ENCODE data around the gene RPUSD1.
A peak's percentile ranks its signal among the peaks of the same experiment; 100 is the strongest.

RPUSD1 gene

DNA sequence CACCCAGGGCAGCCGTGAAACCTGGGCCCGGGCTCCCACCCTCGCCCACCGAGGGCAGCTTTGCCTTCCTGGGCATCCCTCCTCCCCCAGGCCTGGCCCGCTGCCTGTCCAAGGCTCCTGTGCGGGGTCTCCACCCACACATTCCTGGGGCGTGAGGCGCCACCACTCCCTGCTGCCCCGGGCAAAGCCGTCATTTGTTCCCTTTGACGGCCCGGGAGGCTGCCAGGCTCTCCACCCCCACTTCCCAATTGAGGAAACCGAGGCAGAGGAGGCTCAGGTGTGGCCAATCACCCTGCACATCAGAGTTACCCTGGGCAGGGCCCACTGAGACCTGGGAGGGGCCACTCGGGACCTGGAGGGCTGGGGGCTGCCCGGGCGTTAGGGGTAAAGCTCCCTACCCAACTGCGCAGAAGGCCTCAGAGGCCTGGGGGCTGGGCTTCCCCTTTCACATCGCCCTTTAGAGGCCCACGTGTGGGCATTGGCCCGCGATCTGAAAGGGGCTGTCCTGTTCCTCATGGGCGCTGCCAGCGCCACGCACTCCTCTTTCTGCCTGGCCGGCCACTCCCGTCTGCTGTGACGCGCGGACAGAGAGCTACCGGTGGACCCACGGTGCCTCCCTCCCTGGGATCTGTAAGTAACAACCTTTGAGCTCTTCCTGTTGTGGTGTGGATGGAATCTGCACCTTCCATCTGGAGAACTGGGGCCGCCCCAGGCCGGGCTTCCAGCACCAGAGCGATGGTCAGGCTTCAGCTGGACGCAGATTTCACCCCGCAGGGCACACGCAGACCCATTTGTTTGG lies 27.4 kb downstream of the RPUSD1 start, which contains the start of gene MSLN:
MSLN (plus strand) TSS at position 190 of the 799 bp plus-strand sequence. CDS start 1,947 bp downstream, outside the sequence.
- no peak within 1 kb of the TSS for H3K4ac ChIP-seq (ENCODE audit: low read depth in 1 of 2, low read length in 2 of 2)
- H3K79me1 ChIP-seq (replicated peaks; ENCODE audit: low read length, poor library complexity, severe bottlenecking) = no peaks in the 10 kb centered on the region
- H2BK5ac ChIP-seq (ENCODE audit: low read depth, low read length, poor library complexity, severe bottlenecking) = no peak within 1 kb of the TSS
- H3K4me1 ChIP-seq (ENCODE audit: control insufficient read depth, insufficient read depth, low read depth, low read length) = peaks cover 13% of the 10 kb centered on the region
- H3K9me3 ChIP-seq (ENCODE audit: control insufficient read depth, low read length) = peaks cover 5% of the 10 kb centered on the region
- H2BK12ac ChIP-seq (ENCODE audit: low read length in 2 of 2) = no peak within 1 kb of the TSS
- no peak within 1 kb of the TSS for H4K8ac ChIP-seq (ENCODE audit: low read length)
- no peak within 1 kb of the TSS for H3K9ac ChIP-seq (ENCODE audit: low read length)
- peaks cover 5 to 38% of the 10 kb centered on the region in 2 experiments for H3K27me3 ChIP-seq (ENCODE audit: control insufficient read depth in 1 of 2, insufficient read depth in 1 of 2, low read length in 2 of 2)
- H3K14ac ChIP-seq (ENCODE audit: low read length in 2 of 2) = no peak within 1 kb of the TSS
- H4K91ac ChIP-seq (ENCODE audit: low read length) = no peak within 1 kb of the TSS
- H2AFZ ChIP-seq (ENCODE audit: low read depth, low read length) = no peak within 1 kb of the TSS
- H3K4me2 ChIP-seq (ENCODE audit: low read length, poor library complexity, severe bottlenecking) = no peak within 1 kb of the TSS
- H3K18ac ChIP-seq (ENCODE audit: low read depth in 1 of 2, low read length in 2 of 2) = no peak within 1 kb of the TSS
- H3K36me3 ChIP-seq (ENCODE audit: control insufficient read depth in 1 of 2, insufficient read depth in 2 of 2, low read depth in 1 of 2, low read length in 2 of 2) = no peaks in the 10 kb centered on the region
- no peak for DNase-seq
- no peak within 1 kb of the TSS for H2AK5ac ChIP-seq (ENCODE audit: low read length, severe bottlenecking)
- H3K23ac ChIP-seq (ENCODE audit: low read length in 2 of 2) = no peak within 1 kb of the TSS
- no peak within 1 kb of the TSS for H2BK15ac ChIP-seq (ENCODE audit: low read depth, poor library complexity, severe bottlenecking)
- 87% methylated on average over 37 of the region's 37 CpGs for WGBS
- H3K4me3 ChIP-seq (ENCODE audit: insufficient read depth in 1 of 2, low read depth in 1 of 2, low read length in 2 of 2) = no peak within 1 kb of the TSS
- H2BK120ac ChIP-seq (ENCODE audit: low read depth, low read length) = no peak within 1 kb of the TSS
- no peak within 1 kb of the TSS for H3K27ac ChIP-seq (ENCODE audit: low read length, poor library complexity, severe bottlenecking)

DNA sequence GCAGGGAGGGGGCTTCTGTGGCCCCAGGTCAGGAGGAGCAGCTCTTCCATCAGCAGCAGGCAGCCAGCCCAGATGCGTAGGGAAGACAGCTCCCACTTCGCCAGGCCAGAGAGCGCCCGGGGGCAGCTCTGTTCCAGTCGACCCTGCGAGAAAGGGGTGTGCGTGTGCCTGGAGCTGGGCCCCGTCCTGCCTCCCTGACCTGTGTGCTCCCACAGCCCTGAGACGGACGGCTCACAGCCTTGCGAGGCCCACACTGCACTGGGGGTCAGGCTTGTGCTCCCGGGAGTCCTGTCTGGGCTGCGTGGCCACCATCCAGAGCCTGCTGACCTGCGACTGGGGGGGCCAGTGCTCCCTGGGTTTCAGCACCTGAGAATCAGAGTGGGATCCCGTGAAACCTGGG lies 28.1 kb downstream of the RPUSD1 start:
- Histone ChIP-seq H3K4me2 (ENCODE audit: low read length, poor library complexity, severe bottlenecking) (no peak overlapping the region), H3K4ac (ENCODE audit: low read depth in 1 of 2, low read length in 2 of 2) (no peak overlapping the region), H2BK15ac (ENCODE audit: low read depth, poor library complexity, severe bottlenecking) (no peak overlapping the region), H3K14ac (ENCODE audit: low read length in 2 of 2) (no peak overlapping the region), H3K27me3 (ENCODE audit: control insufficient read depth in 1 of 2, insufficient read depth in 1 of 2, low read length in 2 of 2) (peaks cover 5 to 37% of the 10 kb centered on the region in 2 experiments), H3K79me1 (replicated peaks; ENCODE audit: low read length, poor library complexity, severe bottlenecking) (no peaks in the 10 kb centered on the region), H3K4me1 (ENCODE audit: control insufficient read depth, insufficient read depth, low read depth, low read length) (peaks cover 11% of the 10 kb centered on the region), H3K9me3 (ENCODE audit: control insufficient read depth, low read length) (peaks cover 5% of the 10 kb centered on the region), H3K23ac (ENCODE audit: low read length in 2 of 2) (no peak overlapping the region), H3K18ac (ENCODE audit: low read depth in 1 of 2, low read length in 2 of 2) (no peak overlapping the region), H2BK5ac (ENCODE audit: low read depth, low read length, poor library complexity, severe bottlenecking) (no peak overlapping the region), H3K27ac (ENCODE audit: low read length, poor library complexity, severe bottlenecking) (no peak overlapping the region), H3K36me3 (ENCODE audit: control insufficient read depth in 1 of 2, insufficient read depth in 2 of 2, low read depth in 1 of 2, low read length in 2 of 2) (no peaks in the 10 kb centered on the region), H2AK5ac (ENCODE audit: low read length, severe bottlenecking) (no peak overlapping the region), H2BK12ac (ENCODE audit: low read length in 2 of 2) (no peak overlapping the region), H4K8ac (ENCODE audit: low read length) (no peak overlapping the region), H2BK120ac (ENCODE audit: low read depth, low read length) (no peak overlapping the region), H2AFZ (ENCODE audit: low read depth, low read length) (no peak overlapping the region), H3K9ac (ENCODE audit: low read length) (no peak overlapping the region), H3K4me3 (ENCODE audit: insufficient read depth in 1 of 2, low read depth in 1 of 2, low read length in 2 of 2) (no peak overlapping the region), H4K91ac (ENCODE audit: low read length) (no peak overlapping the region)
- 76% methylated on average over 15 of the region's 15 CpGs for WGBS
- DNase-seq = no peak

DNA sequence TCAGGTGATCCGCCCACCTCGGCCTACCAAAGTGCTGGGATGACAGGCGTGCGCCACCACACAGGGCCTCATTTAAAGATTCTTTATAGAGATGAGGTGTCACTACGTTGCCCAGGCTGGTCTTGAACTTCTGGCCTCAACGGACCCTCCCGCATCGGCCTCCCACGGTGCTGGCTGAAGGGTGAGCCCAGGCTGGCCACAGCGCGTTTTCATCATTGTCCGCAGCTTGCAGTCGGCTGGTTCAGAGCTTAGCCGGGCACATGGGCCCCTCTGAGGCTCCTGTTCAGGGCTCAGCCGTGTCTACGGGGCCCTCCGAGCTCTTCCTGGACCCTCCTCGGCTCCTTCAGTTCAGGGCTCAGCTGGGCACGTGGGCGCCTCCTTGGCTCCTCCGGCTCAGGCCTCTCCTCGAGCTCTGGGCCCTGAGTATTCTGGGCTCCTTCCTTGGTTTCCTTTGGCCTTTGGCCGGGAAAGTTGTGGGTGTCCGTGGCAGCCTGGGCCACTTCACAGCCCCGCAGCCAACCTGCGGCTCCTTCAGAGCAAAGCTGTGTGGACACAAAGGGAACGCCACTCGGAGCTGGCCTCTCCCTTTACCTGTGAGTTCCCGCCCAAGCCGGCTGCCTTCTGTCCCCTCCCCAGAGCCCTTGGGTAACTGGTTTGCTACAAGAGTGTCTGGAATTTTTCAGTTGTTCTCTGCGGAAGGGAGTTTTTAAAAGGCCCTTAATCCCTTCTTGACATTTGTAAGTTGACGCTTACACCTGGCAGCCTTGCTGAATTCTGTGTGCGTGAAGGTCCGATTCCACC lies 28.9 kb downstream of the RPUSD1 start:
- no peak for DNase-seq
- no peak overlapping the region for H2AK5ac ChIP-seq (ENCODE audit: low read length, severe bottlenecking)
- no peak overlapping the region for H3K9ac ChIP-seq (ENCODE audit: low read length)
- peaks cover 11% of the 10 kb centered on the region for H3K4me1 ChIP-seq (ENCODE audit: control insufficient read depth, insufficient read depth, low read depth, low read length)
- H4K91ac ChIP-seq (ENCODE audit: low read length) = no peak overlapping the region
- no peak overlapping the region for H3K23ac ChIP-seq (ENCODE audit: low read length in 2 of 2)
- no peaks in the 10 kb centered on the region for H3K36me3 ChIP-seq (ENCODE audit: control insufficient read depth in 1 of 2, insufficient read depth in 2 of 2, low read depth in 1 of 2, low read length in 2 of 2)
- H3K9me3 ChIP-seq (ENCODE audit: control insufficient read depth, low read length) = peaks cover 5% of the 10 kb centered on the region
- H2BK5ac ChIP-seq (ENCODE audit: low read depth, low read length, poor library complexity, severe bottlenecking) = no peak overlapping the region
- H3K79me1 ChIP-seq (replicated peaks; ENCODE audit: low read length, poor library complexity, severe bottlenecking) = no peaks in the 10 kb centered on the region
- WGBS = 91% methylated on average over 34 of the region's 34 CpGs
- no peak overlapping the region for H3K14ac ChIP-seq (ENCODE audit: low read length in 2 of 2)
- H2BK120ac ChIP-seq (ENCODE audit: low read depth, low read length) = no peak overlapping the region
- no peak overlapping the region for H3K27ac ChIP-seq (ENCODE audit: low read length, poor library complexity, severe bottlenecking)
- no peak overlapping the region for H3K18ac ChIP-seq (ENCODE audit: low read depth in 1 of 2, low read length in 2 of 2)
- peaks cover 5 to 42% of the 10 kb centered on the region in 2 experiments for H3K27me3 ChIP-seq (ENCODE audit: control insufficient read depth in 1 of 2, insufficient read depth in 1 of 2, low read length in 2 of 2)
- no peak overlapping the region for H2AFZ ChIP-seq (ENCODE audit: low read depth, low read length)
- no peak overlapping the region for H4K8ac ChIP-seq (ENCODE audit: low read length)
- H3K4me3 ChIP-seq (ENCODE audit: insufficient read depth in 1 of 2, low read depth in 1 of 2, low read length in 2 of 2) = no peak overlapping the region
- no peak overlapping the region for H3K4me2 ChIP-seq (ENCODE audit: low read length, poor library complexity, severe bottlenecking)
- no peak overlapping the region for H3K4ac ChIP-seq (ENCODE audit: low read depth in 1 of 2, low read length in 2 of 2)
- H2BK12ac ChIP-seq (ENCODE audit: low read length in 2 of 2) = no peak overlapping the region
- no peak overlapping the region for H2BK15ac ChIP-seq (ENCODE audit: low read depth, poor library complexity, severe bottlenecking)

DNA sequence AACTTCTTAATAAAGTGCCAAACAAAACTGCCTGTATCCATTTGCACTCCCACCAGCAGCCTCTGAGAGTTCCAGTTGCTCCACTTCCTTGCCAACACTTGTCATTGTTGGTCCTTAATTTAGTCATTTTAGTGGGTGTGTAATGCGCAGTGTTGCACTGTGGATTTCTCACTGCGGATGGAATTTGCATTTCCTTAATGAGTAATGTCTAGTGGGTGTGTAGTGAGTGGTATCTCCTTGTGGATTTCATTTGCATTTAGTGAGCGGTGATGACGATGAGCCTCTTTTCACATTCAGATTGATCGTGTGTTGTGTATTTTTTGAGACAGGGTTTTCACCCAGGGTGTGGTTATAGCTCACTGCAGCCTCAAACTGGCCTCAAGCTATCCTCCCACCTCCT lies 31.8 kb downstream of the RPUSD1 start:
- WGBS = 95% methylated on average over 5 of the region's 5 CpGs
- H3K27me3 ChIP-seq (ENCODE audit: control insufficient read depth in 1 of 2, insufficient read depth in 1 of 2, low read length in 2 of 2) = peaks cover 14 to 42% of the 10 kb centered on the region in 2 experiments

More for the DNA sequence above, 31.8 kb downstream of the RPUSD1 start:
- H2AK5ac ChIP-seq (ENCODE audit: low read length, severe bottlenecking) = no peak overlapping the region
- no peak overlapping the region for H3K9ac ChIP-seq (ENCODE audit: low read length)
- H3K14ac ChIP-seq (ENCODE audit: low read length in 2 of 2) = no peak overlapping the region
- H2BK12ac ChIP-seq (ENCODE audit: low read length in 2 of 2) = no peak overlapping the region
- no peak overlapping the region for H3K18ac ChIP-seq (ENCODE audit: low read depth in 1 of 2, low read length in 2 of 2)
- H4K91ac ChIP-seq (ENCODE audit: low read length) = no peak overlapping the region
- H3K23ac ChIP-seq (ENCODE audit: low read length in 2 of 2) = no peak overlapping the region
- no peaks in the 10 kb centered on the region for H3K79me1 ChIP-seq (replicated peaks; ENCODE audit: low read length, poor library complexity, severe bottlenecking)
- no peaks in the 10 kb centered on the region for H3K36me3 ChIP-seq (ENCODE audit: control insufficient read depth in 1 of 2, insufficient read depth in 2 of 2, low read depth in 1 of 2, low read length in 2 of 2)
- no peak overlapping the region for H4K8ac ChIP-seq (ENCODE audit: low read length)
- H2BK5ac ChIP-seq (ENCODE audit: low read depth, low read length, poor library complexity, severe bottlenecking) = no peak overlapping the region
- H2BK15ac ChIP-seq (ENCODE audit: low read depth, poor library complexity, severe bottlenecking) = peak overlapping the region; percentile 41
- no peak overlapping the region for H3K4me2 ChIP-seq (ENCODE audit: low read length, poor library complexity, severe bottlenecking)
- H3K4me1 ChIP-seq (ENCODE audit: control insufficient read depth, insufficient read depth, low read depth, low read length) = peaks cover 11% of the 10 kb centered on the region
- no peak overlapping the region for H2AFZ ChIP-seq (ENCODE audit: low read depth, low read length)
- no peak overlapping the region for H3K27ac ChIP-seq (ENCODE audit: low read length, poor library complexity, severe bottlenecking)
- H3K4ac ChIP-seq (ENCODE audit: low read depth in 1 of 2, low read length in 2 of 2) = no peak overlapping the region
- no peak overlapping the region for H2BK120ac ChIP-seq (ENCODE audit: low read depth, low read length)
- H3K4me3 ChIP-seq (ENCODE audit: insufficient read depth in 1 of 2, low read depth in 1 of 2, low read length in 2 of 2) = no peak overlapping the region
- no peak for DNase-seq
- peaks cover 5% of the 10 kb centered on the region for H3K9me3 ChIP-seq (ENCODE audit: control insufficient read depth, low read length)
